HEK293 (cell line): ENCODE measurements around the gene EVI5.

Experiments
- CTCF ChIA-PET: fragments of 350-600 bp; formaldehyde crosslinking; extraction: SDS; loops from one replicate; lab custom pipeline; 2021; ENCODE audit warnings: antibody characterized with exemption; lab: Yijun Ruan, JAX
- POLR2A ChIA-PET: fragments of 300-600 bp; formaldehyde crosslinking; extraction: SDS; loops from one replicate; lab custom pipeline; 2020; ENCODE audit warnings: antibody characterized with exemption, inconsistent platforms; lab: Yijun Ruan, JAX
- H3K27ac ChIP-seq: fragments of 200-500 bp; sonication (Bioruptor generic); 2 replicates; pipeline ENCODE4 v1.5.1; 2014; ENCODE audit warnings: low read depth, low read length, control low read depth, inconsistent platforms; ENCODE audit errors: extremely low read depth
- H3K36me3 ChIP-seq, 2 experiments: fragments of 200-500 bp in 1 of 2; sonication (Bioruptor generic) in 1 of 2; 1 replicate in 1 of 2; 2 replicates in 1 of 2; pipeline ENCODE4 v1.5.1; 2014 to 2017; ENCODE audit warnings: inconsistent platforms in 2 of 2, low read length in 2 of 2; ENCODE audit not compliant: control insufficient read depth in 2 of 2, insufficient read depth in 1 of 2
- H3K4me1 ChIP-seq: fragments of 200-500 bp; sonication (Bioruptor generic); 2 replicates; pipeline ENCODE4 v1.5.1; 2014; ENCODE audit warnings: mild to moderate bottlenecking, low read length, inconsistent platforms; ENCODE audit not compliant: control insufficient read depth, insufficient read depth
- H3K4me3 ChIP-seq: 2 replicates; pipeline ENCODE4 v1.5.1; 2011; ENCODE audit warnings: low read depth, mild to moderate bottlenecking, control low read depth, low read length, moderate library complexity
- H3K9me3 ChIP-seq: fragments of 200-500 bp; sonication (Bioruptor generic); 2 replicates; pipeline ENCODE4 v1.5.1; 2014; ENCODE audit warnings: low read depth, low read length, inconsistent platforms; ENCODE audit not compliant: control insufficient read depth, insufficient read depth
- GLIS1 ChIP-seq: fragments of 450-650 bp; formaldehyde crosslinking; IDR thresholded peaks from 2 replicates; pipeline ENCODE4 v1.5.1; 2016; ENCODE audit warnings: missing biosample characterization, missing genetic modification characterization
- MZF1 ChIP-seq: fragments of 450-650 bp; formaldehyde crosslinking; IDR thresholded peaks from 2 replicates; pipeline ENCODE4 v1.5.1; 2017; ENCODE audit warnings: missing biosample characterization, missing genetic modification characterization, borderline replicate concordance
- OVOL3 ChIP-seq: fragments of 450-650 bp; formaldehyde crosslinking; IDR thresholded peaks from 2 replicates; pipeline ENCODE4 v1.5.1; 2016; ENCODE audit warnings: missing biosample characterization, missing genetic modification characterization
- SP2 ChIP-seq: fragments of 450-650 bp; formaldehyde crosslinking; IDR thresholded peaks from 2 replicates; pipeline ENCODE4 v1.5.1; 2016; ENCODE audit warnings: missing biosample characterization, missing genetic modification characterization
- TRIM28 ChIP-seq: IDR thresholded peaks from 2 replicates; pipeline ENCODE4 v1.6.1; 2011; ENCODE audit warnings: low read length, control low read depth, borderline replicate concordance
- ZFP37 ChIP-seq: fragments of 450-650 bp; formaldehyde crosslinking; IDR thresholded peaks from 2 replicates; pipeline ENCODE4 v1.5.1; 2016; ENCODE audit warnings: missing biosample characterization, missing genetic modification characterization
- ZNF10 ChIP-seq: fragments of 450-650 bp; formaldehyde crosslinking; IDR thresholded peaks from 2 replicates; pipeline ENCODE4 v1.5.1; 2017; ENCODE audit warnings: missing biosample characterization, missing genetic modification characterization
- ZNF112 ChIP-seq: fragments of 450-650 bp; formaldehyde crosslinking; IDR thresholded peaks from 2 replicates; pipeline ENCODE4 v1.5.0; 2017; ENCODE audit warnings: missing biosample characterization, missing genetic modification characterization
- ZNF16 ChIP-seq: fragments of 450-650 bp; formaldehyde crosslinking; IDR thresholded peaks from 2 replicates; pipeline ENCODE4 v1.5.1; 2016; ENCODE audit warnings: low read depth, missing biosample characterization, missing genetic modification characterization
- ZNF433 ChIP-seq: fragments of 450-650 bp; formaldehyde crosslinking; IDR thresholded peaks from 2 replicates; pipeline ENCODE4 v1.5.1; 2016; ENCODE audit warnings: missing biosample characterization, missing genetic modification characterization, low read depth
- ZNF501 ChIP-seq: fragments of 450-650 bp; formaldehyde crosslinking; IDR thresholded peaks from 2 replicates; pipeline ENCODE4 v1.5.1; 2016; ENCODE audit warnings: missing biosample characterization, missing genetic modification characterization
- ZNF529 ChIP-seq: fragments of 450-650 bp; formaldehyde crosslinking; IDR thresholded peaks from 2 replicates; pipeline ENCODE4 v1.5.1; 2017; ENCODE audit warnings: missing genetic modification characterization, missing biosample characterization; ENCODE audit not compliant: insufficient replicate concordance
- ZNF558 ChIP-seq: fragments of 450-650 bp; formaldehyde crosslinking; IDR thresholded peaks from 2 replicates; pipeline ENCODE4 v1.5.1; 2016; ENCODE audit warnings: missing biosample characterization, missing genetic modification characterization
- ZNF664 ChIP-seq: fragments of 450-650 bp; formaldehyde crosslinking; IDR thresholded peaks from 2 replicates; pipeline ENCODE4 v1.5.1; 2016; ENCODE audit warnings: missing biosample characterization, missing genetic modification characterization
- ZNF701 ChIP-seq: fragments of 450-650 bp; formaldehyde crosslinking; IDR thresholded peaks from 2 replicates; pipeline ENCODE4 v1.5.1; 2016; ENCODE audit warnings: missing biosample characterization, missing genetic modification characterization
- ZNF785 ChIP-seq: fragments of 450-650 bp; formaldehyde crosslinking; IDR thresholded peaks from 2 replicates; pipeline ENCODE4 v1.5.1; 2016; ENCODE audit warnings: missing biosample characterization, missing genetic modification characterization
- ZXDB ChIP-seq: fragments of 450-650 bp; formaldehyde crosslinking; IDR thresholded peaks from 2 replicates; pipeline ENCODE4 v1.5.1; 2016; ENCODE audit warnings: missing biosample characterization, missing genetic modification characterization
- TF ChIP-seq, protein P1 (sequence below): fragments of 450-650 bp; formaldehyde crosslinking; IDR thresholded peaks from 2 replicates; pipeline ENCODE4 v1.5.1; 2017; ENCODE audit warnings: missing biosample characterization, missing genetic modification characterization
- TF ChIP-seq, protein P2 (sequence below): IDR thresholded peaks from 2 replicates; pipeline ENCODE4 v1.6.1; 2011; ENCODE audit warnings: mild to moderate bottlenecking, low read depth, low read length, borderline replicate concordance
- TF ChIP-seq, protein P3 (sequence below): fragments of 450-650 bp; formaldehyde crosslinking; IDR thresholded peaks from 2 replicates; pipeline ENCODE4 v1.5.1; 2016; ENCODE audit warnings: missing biosample characterization, missing genetic modification characterization

Gene EVI5

DNA sequence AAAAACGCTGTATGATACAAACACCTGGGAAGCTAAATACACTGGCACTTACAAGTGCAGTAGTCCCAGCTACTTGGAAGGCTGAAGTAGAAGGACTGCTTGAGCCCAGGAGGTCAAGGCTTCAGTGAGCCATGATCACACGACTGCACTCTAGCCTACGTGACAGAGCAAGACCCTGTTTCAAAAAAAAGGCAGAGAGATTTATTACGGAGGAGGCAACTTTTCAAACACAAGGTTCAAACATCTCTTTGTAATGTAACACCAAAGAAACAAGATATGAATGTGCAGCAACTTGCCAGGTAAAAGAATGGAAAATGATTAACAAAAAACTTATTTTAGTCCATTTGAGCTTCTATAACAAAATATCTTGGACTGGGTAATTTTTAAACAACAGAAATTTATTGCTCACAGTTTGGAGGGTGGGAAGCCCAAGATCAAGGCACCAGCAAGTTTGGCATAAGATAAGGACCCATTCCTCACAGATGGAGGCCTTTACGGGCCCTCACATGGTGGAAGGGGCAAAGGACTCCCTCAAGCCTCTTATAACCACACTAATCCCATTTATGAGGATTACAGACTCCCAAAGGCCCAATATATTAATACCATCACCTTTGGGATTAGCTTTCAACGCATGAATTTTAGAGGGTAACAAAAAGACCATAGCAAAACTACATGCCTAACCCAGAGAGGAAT lies 73.3 kb downstream of the EVI5 start (continued):
- TF ChIP-seq GLIS1 (no peak), OVOL3 (tag by site-specific recombination) (no peak), ZXDB (tag by site-specific recombination) (no peak), ZNF664 (no peak), TRIM28 (peak; percentile 87; the same call in 1 of the 2 replicates), ZFP37 (no peak), SP2 (tag by site-specific recombination) (no peak), MZF1 (tag by site-specific recombination) (no peak)
- TF ChIP-seq, protein P1, sequence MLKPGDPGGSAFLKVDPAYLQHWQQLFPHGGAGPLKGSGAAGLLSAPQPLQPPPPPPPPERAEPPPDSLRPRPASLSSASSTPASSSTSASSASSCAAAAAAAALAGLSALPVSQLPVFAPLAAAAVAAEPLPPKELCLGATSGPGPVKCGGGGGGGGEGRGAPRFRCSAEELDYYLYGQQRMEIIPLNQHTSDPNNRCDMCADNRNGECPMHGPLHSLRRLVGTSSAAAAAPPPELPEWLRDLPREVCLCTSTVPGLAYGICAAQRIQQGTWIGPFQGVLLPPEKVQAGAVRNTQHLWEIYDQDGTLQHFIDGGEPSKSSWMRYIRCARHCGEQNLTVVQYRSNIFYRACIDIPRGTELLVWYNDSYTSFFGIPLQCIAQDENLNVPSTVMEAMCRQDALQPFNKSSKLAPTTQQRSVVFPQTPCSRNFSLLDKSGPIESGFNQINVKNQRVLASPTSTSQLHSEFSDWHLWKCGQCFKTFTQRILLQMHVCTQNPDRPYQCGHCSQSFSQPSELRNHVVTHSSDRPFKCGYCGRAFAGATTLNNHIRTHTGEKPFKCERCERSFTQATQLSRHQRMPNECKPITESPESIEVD (tag by site-specific recombination): peak; percentile 79
- TF ChIP-seq, protein P2, sequence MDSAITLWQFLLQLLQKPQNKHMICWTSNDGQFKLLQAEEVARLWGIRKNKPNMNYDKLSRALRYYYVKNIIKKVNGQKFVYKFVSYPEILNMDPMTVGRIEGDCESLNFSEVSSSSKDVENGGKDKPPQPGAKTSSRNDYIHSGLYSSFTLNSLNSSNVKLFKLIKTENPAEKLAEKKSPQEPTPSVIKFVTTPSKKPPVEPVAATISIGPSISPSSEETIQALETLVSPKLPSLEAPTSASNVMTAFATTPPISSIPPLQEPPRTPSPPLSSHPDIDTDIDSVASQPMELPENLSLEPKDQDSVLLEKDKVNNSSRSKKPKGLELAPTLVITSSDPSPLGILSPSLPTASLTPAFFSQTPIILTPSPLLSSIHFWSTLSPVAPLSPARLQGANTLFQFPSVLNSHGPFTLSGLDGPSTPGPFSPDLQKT: no peak
- TF ChIP-seq, protein P3, sequence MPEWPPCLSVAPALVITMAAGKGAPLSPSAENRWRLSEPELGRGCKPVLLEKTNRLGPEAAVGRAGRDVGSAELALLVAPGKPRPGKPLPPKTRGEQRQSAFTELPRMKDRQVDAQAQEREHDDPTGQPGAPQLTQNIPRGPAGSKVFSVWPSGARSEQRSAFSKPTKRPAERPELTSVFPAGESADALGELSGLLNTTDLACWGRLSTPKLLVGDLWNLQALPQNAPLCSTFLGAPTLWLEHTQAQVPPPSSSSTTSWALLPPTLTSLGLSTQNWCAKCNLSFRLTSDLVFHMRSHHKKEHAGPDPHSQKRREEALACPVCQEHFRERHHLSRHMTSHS (tag by site-specific recombination): no peak

DNA sequence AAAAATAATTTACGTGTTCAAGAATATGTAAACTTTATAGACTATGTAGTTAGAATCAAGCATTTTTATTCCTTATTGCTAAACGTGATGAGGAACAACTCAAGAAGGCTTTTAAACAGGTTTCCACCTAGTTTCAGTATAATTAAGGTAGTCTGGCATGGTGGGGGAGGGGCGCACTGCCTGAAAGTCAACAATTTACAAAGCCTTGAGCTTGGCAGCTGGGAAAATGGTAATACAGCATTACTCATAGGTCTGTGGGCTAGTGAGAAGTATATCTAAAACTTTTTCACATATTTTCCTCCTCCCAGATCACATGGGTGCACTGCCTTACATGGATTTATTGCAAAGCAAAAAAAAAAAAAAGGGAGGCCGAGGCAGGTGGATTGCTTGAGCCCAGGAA lies 75.2 kb downstream of the EVI5 start:
- Histone ChIP-seq H3K9me3 (no peaks in the 10 kb centered on the region), H3K36me3 (no peaks in the 10 kb centered on the region), H3K4me3 (no peak overlapping the region)
- CTCF ChIA-PET: interaction anchor here (0.6 to 1.0 kb wide), 2 partner anchors 17 to 453 kb away, joined by 3 read pairs; no protein-coding TSS in a partner anchor
- TF ChIP-seq, protein P1 (tag by site-specific recombination): peak; percentile 51; the same call in 1 of the 2 replicates
- no peak for TF ChIP-seq ZNF16 (tag by site-specific recombination)
- TF ChIP-seq, all 188 proteins: peak for 1
- no peak overlapping the region for H3K27ac ChIP-seq
- POLR2A ChIA-PET: no interaction called here
- peaks cover 27% of the 10 kb centered on the region for H3K4me1 ChIP-seq

DNA sequence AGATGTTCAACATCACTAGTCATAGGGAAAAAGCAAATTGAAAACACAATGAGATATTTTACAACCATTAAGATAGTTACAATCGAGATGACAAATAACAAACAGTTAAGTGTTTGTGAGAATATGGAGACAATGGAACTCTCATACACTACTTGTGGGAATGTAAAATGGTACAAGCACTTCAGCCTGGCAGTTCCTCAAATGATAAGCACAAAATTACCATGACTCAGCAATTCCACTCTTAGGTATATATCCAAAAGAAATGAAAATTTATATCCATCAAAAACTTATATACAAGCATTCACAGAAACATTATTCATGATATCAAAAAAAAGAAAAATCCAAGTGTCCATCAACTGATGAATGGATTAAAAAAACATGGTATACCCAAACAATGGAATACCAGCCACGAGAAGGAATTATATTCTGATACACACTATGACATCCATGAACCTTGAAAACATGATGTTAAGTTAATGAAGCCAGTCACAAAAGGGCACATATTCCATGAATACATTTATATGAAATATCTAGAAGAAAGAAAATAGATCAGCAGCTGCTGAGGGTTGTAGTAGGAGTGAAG lies 76.4 kb downstream of the EVI5 start:
- H3K27ac ChIP-seq: no peak overlapping the region
- H3K36me3 ChIP-seq: no peaks in the 10 kb centered on the region
- TF ChIP-seq ZNF112 (tag by site-specific recombination) (no peak), ZNF433 (tag by site-specific recombination) (no peak), ZNF501 (tag by site-specific recombination) (no peak), ZNF701 (tag by site-specific recombination) (no peak), ZNF785 (tag by site-specific recombination) (no peak), ZNF529 (no peak), TRIM28 (0 out of 2 replicates have a peak, but pooled peaks have one; percentile 25), GLIS1 (no peak), ZNF558 (tag by site-specific recombination) (no peak), ZNF10 (tag by site-specific recombination) (peak; percentile 98)
- H3K4me3 ChIP-seq: no peak overlapping the region
- H3K9me3 ChIP-seq: no peaks in the 10 kb centered on the region
- peaks cover 27% of the 10 kb centered on the region for H3K4me1 ChIP-seq
- ChIA-PET POLR2A (no interaction called here), CTCF (no interaction called here)
